GM21526 (cell line): ENCODE measurements around the gene FTSJ3.
"Not testable (repeated sequence)": the region's sequence is repeated elsewhere in the genome, so short reads cannot be mapped to it uniquely, and the experiment has no call there.

Source experiments
- ATAC-seq: cut with Tn5 transposase; IDR thresholded peaks from one replicate; pipeline ENCODE4 v1.9.1; 2021; ENCODE audit warnings: moderate library complexity; ENCODE audit not compliant: unreplicated experiment, low FRiP score

The FTSJ3 gene

DNA sequence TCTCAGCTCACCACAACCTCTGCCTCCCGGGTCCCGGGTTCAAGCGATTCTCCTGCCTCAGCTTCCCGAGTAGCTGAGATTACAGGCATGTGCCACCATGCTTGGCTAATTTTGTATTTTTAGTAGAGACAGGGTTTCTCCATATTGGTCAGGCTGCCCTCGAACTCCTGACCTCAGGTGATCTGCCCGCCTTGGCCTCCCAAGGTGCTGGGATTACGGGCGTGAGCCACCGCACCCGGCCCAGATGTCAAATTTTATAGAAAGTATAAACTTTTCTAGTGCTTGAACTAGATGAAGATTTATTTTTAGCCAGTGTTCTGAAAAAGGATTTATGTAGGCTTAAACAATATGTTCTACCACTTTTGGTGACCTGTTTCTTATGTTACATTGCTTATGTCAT, 31.1 kb downstream of the FTSJ3 start:
- not testable (repeated sequence) for ATAC-seq

DNA sequence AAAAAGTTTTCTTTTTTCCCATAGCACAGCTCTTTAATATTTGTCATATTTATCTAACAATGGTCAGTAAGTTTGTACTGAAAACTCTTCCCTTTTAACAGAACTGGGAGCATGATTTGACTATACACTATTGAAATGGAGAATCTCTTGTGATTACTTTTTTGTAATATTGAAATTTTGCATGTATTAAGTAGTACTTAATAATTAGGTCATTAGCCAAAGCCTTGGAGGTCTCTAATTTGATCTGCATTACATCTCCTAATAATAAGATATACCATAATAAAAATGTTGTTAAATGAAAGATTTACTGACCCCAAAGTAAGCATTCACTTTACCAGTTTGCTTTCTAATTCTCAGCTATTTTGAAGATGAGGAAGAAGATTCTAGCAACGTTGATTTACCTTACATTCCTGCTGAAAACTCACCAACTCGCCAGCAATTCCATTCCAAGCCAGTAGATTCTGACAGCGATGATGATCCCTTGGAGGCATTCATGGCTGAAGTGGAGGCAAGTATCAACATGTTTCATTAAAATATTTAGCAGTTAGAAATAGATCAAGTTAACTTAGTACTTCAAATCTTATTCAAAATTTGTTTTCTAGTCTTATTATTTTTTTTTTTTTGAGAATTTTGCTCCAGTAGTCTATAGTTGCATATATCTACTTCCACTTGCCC, 35.3 kb downstream of the FTSJ3 start:
- no peak for ATAC-seq

DNA sequence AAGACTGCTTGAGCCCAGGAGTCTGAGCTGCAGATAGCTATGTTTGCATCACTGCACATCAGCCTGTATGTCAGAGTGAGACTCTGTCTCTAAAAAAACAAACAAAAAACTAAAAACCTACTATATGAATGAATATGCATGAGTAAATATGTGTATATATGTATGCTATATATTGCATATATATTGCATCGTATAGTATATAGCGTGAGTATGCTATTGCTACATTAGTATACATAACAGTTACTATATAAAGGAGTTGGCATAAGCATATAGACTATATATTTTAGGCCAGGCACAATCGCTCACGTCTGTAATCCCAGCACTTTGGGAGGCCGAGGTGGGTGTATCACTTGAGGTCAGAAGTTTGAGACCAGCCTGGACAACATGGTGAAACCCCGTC, 37.4 kb downstream of the FTSJ3 start:
- no peak for ATAC-seq

DNA sequence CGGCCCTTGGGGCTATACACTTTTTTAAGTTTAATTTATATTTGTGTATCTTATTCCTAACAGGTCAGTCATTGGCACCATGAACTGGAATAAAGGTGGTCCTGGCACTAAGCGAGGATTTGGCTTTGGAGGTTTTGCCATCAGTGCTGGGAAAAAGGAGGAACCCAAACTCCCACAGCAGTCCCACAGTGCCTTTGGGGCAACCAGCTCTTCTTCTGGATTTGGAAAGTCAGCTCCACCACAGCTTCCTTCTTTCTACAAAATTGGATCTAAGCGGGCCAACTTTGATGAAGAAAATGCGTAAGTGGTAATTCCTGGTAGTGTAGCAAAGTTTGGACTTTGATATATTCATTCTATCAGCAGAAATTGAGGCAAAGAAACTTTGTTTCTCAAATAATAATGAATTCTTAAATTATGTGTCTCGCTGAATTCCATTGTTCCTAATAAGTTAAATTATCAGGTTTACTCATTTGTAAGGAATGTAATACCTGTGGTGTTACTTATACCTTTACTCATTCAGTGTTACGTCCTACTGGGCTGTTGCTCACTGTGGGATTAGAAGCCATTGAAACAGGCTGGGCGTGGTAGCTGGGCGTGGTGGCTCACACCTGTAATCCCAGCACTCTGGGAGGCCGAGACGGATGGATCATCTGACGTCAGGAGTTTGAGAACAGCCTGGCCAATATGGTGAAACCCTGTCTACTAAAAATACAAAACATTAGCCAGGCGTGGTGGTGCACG, 40.3 kb downstream of the FTSJ3 start:
- ATAC-seq = no peak

DNA sequence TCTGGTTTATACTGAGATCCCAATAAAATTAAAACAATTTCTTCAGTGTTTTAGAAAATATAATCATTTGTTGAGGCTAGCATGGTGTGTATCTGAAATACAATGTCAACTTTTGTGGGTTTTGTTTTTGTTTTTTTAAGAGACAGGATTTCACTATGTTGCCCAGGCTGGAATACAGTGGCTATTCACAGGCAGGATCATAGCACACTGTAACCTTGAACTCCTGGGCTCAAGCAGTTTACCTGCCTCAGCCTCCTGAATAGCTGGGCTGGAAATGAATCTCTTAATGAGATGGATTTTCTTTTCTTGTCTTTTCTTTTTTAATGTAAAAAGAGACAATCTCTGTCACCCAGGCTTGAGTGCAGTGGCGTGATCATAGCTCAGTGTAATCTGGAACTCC, 41.3 kb downstream of the FTSJ3 start:
- no peak for ATAC-seq

DNA sequence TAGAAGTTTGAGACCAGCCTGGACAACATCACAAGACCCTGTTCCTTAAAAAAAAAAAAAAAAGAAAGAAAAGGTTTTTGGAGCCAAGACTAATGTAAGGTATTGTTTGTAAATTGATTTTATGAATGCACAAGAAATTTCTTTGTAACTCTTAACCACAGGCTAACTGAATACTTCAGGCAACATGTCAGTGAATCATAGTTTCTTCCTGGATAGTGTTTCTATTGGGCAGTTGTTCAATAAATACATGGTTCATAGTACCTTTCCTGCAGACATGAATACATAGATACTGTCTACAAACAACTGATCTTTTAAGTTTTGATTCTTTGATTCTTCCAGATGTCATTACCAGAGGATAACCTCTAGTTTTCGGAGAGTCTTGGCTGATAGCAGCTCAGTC, 41.9 kb downstream of the FTSJ3 start:
- no peak for ATAC-seq

DNA sequence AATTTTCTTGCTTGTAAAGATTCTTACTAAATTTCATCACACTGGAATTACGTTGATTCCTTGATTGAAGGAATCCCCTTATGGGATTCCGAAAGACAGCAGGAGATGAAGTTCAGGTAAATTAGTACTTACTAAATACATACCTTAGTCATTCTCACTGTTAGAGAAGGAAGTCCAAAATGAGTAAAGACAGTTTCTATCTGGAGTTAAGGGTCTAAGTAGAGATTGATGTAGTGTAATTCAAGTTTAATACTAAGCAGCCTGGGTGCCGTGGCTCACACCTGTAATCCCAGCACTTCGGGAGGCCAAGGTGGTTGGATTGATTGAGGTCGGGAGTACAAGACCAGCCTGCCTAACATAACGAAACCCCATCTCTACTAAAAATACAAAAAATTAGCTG, 43.9 kb downstream of the FTSJ3 start:
- no peak for ATAC-seq

DNA sequence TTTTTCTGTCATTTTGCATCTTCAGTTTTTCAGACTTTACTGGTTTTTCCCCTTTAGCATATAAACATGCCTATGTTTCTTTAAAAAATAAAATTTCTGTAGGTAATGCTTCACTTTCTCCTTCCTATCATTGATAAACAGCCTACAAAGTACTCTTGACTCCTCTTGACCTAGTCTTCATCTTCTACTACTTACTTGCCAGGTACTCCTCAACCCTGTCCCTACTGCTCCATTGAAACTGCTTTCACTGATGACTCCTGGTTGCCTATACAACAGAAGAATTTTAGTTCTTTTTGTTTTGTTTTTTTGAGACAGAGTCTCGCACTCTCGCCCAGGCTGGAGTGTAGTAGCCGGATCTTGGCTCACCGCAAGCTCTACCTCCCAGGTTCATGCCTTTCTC, 46.5 kb downstream of the FTSJ3 start:
- ATAC-seq = no peak

DNA sequence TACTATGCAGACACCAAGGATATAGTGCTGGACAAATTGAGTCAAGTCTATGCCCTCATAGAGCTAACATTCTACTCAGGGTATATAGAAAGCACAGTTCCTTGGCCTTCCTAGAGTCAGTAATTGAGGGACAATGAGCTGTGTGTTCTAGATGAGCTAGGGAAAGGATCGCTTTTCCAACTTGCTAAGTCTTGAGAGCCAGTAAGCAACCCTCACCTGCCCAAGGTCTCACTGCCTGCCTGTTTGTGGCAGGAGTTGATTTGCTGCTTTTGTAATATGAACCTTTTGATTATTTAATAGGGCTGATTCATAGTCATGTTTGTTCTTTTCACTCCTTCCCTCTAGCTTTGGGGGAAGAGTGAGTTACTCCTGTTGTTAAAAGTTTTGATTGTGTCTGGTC, 47.0 kb downstream of the FTSJ3 start:
- ATAC-seq = no peak

DNA sequence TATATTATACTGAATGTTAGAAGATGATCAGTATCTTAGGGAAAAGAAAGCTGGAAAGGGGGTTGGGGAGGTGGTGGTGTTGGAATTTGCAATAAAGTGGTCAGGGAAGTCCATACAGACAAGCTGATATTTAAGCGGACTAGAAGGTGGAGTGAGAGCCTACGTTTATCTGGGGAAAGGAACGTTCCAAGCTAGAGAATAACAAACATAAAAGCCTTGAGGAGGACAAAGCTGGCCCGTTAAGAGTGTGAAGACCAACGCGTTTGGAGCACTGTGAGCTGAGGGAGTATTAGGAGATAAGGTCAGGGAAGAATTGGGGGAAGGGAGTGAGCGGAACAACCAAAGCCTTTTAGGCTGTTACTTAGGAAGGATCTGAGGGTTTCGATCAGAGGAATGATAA, 52.0 kb downstream of the FTSJ3 start:
- ATAC-seq = no peak

DNA sequence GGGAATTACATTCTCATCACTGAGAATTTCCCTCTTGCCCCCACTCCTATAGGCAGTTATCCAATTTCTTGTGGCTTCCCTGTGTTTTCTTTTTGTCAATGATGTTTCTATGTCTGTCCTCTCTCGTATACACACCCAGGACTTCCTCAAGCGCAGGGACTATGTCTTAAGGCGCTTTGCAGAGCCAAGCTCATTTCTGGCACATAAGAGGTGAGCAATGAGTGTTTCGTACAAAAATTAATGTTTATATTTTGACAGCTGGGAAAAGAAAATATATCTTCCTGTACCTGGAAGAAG, 52.5 kb downstream of the FTSJ3 start:
- no peak for ATAC-seq

DNA sequence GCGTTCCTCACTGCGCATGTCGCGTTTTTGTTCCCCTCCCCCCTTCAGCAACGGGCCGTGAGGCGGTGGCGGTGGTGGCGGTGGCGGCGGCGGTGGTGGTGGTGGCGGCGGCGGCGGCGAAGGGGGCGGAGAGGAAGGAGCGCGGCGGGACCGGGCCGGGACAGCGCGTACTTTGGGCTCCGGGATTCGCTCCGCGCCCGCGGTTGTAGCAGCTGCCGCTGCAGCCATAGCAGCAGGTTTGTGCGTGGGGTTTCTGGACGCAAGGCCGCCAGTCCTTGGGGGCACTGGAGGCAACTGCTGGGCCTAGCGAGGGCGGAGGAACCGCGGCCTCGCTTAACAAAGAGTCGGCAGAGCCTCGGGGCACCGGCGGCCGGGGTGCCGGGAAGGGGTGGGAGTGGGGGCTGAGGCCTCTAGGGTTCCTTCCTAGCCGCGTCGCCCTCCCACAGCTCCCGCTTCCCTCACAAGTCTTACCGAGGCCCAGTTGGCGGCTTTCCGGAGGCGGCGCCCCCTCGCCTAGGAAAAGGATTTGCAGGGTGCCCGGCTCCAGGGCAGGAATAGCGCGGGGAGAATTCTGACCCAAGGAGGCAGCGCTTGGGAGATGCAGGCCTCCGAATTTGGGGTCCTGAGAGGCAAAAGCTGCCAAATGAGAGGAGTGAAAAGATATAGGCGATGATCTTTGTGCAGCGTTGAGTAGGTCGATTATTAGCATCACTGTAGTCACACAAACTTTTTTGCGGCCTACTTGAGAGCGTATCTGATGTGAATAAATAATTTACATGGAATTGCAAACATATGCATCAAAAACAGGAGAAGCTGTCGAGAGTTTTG, 53.1 kb downstream of the FTSJ3 start, which contains the start of gene DDX42:
Gene DDX42, plus strand, starts transcription at position 30 of the 828 bp plus-strand sequence. CDS start 12,880 bp downstream, outside the sequence.
- peak; percentile 5 for ATAC-seq

DNA sequence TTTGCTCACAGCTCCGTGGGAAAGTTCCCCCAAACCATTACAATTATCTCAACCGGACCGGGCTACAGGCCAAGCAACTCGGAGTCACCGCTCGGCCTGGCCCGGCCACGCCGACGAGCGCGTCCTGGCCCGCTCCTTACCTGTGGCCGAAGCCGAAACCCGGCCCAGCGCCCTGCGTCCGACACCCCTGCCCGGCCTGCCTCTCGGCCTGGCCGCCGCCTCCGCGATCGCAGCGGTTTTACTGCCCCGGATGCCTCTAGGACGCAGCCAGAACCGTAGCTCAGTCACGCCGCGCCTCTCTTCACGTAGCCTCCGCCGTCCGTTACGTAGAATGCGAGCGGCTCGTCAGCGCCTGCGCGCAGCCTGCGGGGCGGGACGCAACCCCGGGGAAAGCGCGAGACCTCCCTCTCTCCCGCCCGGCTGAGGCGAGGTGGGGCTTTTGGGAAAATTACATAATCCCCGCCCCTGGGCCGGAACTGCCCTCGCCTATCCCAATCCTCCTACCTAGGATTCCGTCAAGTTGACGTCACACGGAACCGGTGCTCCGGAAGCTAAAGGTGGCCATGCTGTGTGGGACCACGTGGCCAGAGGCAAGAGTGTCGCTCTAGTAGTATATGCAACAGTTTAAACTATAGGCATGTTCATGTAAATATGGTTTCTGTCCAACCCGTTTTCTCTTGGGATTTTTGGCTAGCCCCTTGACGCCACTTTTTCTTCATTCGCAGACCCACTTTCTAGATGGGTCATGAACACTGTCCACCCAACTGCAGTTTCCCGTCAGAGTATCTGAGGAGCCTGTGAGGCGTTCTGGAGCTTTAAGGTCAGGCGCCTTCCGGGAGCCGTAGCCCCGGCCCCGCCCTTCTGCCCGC, 54.0 kb downstream of the FTSJ3 start, which contains the start of gene CCDC47:
Gene CCDC47, minus strand, starts transcription at position 326 of the 869 bp plus-strand sequence. CDS start 7,422 bp downstream, outside the sequence.
- peak; percentile 77 for ATAC-seq

DNA sequence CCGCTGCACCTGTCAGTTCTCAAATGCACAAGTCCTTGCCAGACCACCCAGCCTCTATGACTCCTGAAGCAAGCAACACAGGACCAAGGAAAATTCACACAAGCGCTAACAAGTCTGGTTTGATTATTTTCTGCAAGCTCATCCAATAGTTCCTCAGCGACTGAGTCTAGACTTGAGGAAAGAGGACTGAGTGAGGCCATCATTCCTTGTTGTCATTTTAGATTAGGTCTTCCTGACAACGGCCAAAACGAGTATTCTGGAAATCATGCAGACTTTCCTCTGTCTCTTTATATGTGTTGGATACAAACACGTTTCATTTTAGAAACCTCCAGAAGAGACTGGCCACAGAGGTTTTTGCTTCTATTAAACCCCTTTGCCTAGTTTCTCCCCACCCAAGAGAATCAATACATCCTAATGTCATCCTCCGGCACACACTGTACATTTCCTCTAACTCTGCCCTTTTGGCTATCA, 54.6 kb downstream of the FTSJ3 start:
- ATAC-seq = no peak
